SK-N-SH treated with all-trans-retinoic acid at 6 μM for 48 hours (cell line): Measurements from ENCODE around the gene TMEM14C.

ENCODE experiments used
- ATAC-seq: fragments of 200-7000 bp; cut with Tn5 transposase; 3 replicates; pipeline ENCODE4 v1.9.1; 2020; ENCODE audit warnings: mild to moderate bottlenecking, moderate library complexity
- ARNTL ChIP-seq: fragments of 450-650 bp; formaldehyde crosslinking; IDR thresholded peaks from 2 replicates; pipeline ENCODE4 v1.5.0; 2020; ENCODE audit warnings: low read depth, mild to moderate bottlenecking, moderate library complexity, borderline replicate concordance
- BACH2 ChIP-seq: fragments of 250-450 bp; sonication (Bioruptor Pico); IDR thresholded peaks from 2 replicates; pipeline ENCODE4 v1.9.0; 2021; ENCODE audit warnings: mild to moderate bottlenecking, borderline replicate concordance
- CREB5 ChIP-seq: fragments of 250-450 bp; sonication (Bioruptor Pico); IDR thresholded peaks from 2 replicates; pipeline ENCODE4 v1.5.1; 2020; ENCODE audit warnings: low read depth, mild to moderate bottlenecking, moderate library complexity
- CSDC2 ChIP-seq: fragments of 250-450 bp; sonication (Bioruptor Pico); IDR thresholded peaks from 2 replicates; pipeline ENCODE4 v1.5.0; 2020; ENCODE audit warnings: mild to moderate bottlenecking, moderate library complexity
- CSRNP3 ChIP-seq: fragments of 250-450 bp; sonication (Bioruptor Pico); IDR thresholded peaks from 2 replicates; pipeline ENCODE4 v1.5.1; 2021; ENCODE audit warnings: mild to moderate bottlenecking, moderate library complexity
- ESRRG ChIP-seq: fragments of 250-450 bp; sonication (Bioruptor Pico); IDR thresholded peaks from 2 replicates; pipeline ENCODE4 v1.6.1; 2021; ENCODE audit warnings: mild to moderate bottlenecking
- GLIS3 ChIP-seq: fragments of 250-450 bp; sonication (Bioruptor Pico); IDR thresholded peaks from 2 replicates; pipeline ENCODE4 v1.5.0; 2020; ENCODE audit warnings: mild to moderate bottlenecking, moderate library complexity
- OSR1 ChIP-seq: fragments of 250-450 bp; sonication (Bioruptor Pico); IDR thresholded peaks from 2 replicates; pipeline ENCODE4 v1.8.0; 2022; ENCODE audit warnings: moderate library complexity, mild to moderate bottlenecking, inconsistent platforms
- PATZ1 ChIP-seq: fragments of 250-450 bp; sonication (Bioruptor Pico); IDR thresholded peaks from 2 replicates; pipeline ENCODE4 v1.8.0; 2020; ENCODE audit warnings: mild to moderate bottlenecking, moderate library complexity, borderline replicate concordance
- POU6F1 ChIP-seq: fragments of 250-450 bp; sonication (Bioruptor Pico); IDR thresholded peaks from 2 replicates; pipeline ENCODE4 v1.8.0; 2021; ENCODE audit warnings: low read depth, mild to moderate bottlenecking, moderate library complexity, borderline replicate concordance
- PPARA ChIP-seq: fragments of 250-450 bp; sonication (Bioruptor Pico); IDR thresholded peaks from 2 replicates; pipeline ENCODE4 v1.5.0; 2020; ENCODE audit warnings: mild to moderate bottlenecking, borderline replicate concordance
- RARB ChIP-seq: fragments of 250-450 bp; sonication (Bioruptor Pico); IDR thresholded peaks from 2 replicates; pipeline ENCODE4 v1.8.0; 2021; ENCODE audit warnings: mild to moderate bottlenecking, moderate library complexity
- SNAI2 ChIP-seq: fragments of 250-450 bp; sonication (Bioruptor Pico); IDR thresholded peaks from 2 replicates; pipeline ENCODE4 v1.5.0; 2020; ENCODE audit warnings: mild to moderate bottlenecking, moderate library complexity
- TCF4 ChIP-seq: fragments of 250-450 bp; sonication (Bioruptor Pico); IDR thresholded peaks from 2 replicates; pipeline ENCODE4 v1.8.0; 2021; ENCODE audit warnings: mild to moderate bottlenecking, moderate library complexity, borderline replicate concordance
- TSHZ2 ChIP-seq: fragments of 250-450 bp; sonication (Bioruptor Pico); IDR thresholded peaks from 2 replicates; pipeline ENCODE4 v1.5.0; 2020; ENCODE audit warnings: mild to moderate bottlenecking, moderate library complexity
- ZFP3 ChIP-seq: fragments of 250-450 bp; sonication (Bioruptor Pico); IDR thresholded peaks from 2 replicates; pipeline ENCODE4 v1.5.0; 2020; ENCODE audit warnings: mild to moderate bottlenecking, moderate library complexity
- ZFP30 ChIP-seq: fragments of 450-650 bp; formaldehyde crosslinking; IDR thresholded peaks from 2 replicates; pipeline ENCODE4 v1.5.0; 2022; ENCODE audit warnings: mild to moderate bottlenecking, moderate library complexity
- ZNF8 ChIP-seq: fragments of 450-650 bp; formaldehyde crosslinking; IDR thresholded peaks from 2 replicates; pipeline ENCODE4 v1.5.0; 2020; ENCODE audit warnings: mild to moderate bottlenecking, moderate library complexity

Gene TMEM14C

GRCh38 chr6:10681795-10682194, 41.1 kb upstream of the TMEM14C start:
- no peak for TF ChIP-seq ZFP30 (CRISPR knock-in tag)
- no peak for ATAC-seq

GRCh38 chr6:10682355-10682988, 40.4 kb upstream of the TMEM14C start:
- no peak for TF ChIP-seq PATZ1
- no peak for TF ChIP-seq TSHZ2
- no peak for TF ChIP-seq RARB (CRISPR knock-in tag)
- no peak for TF ChIP-seq ZNF8
- TF ChIP-seq OSR1 (CRISPR knock-in tag): no peak
- TF ChIP-seq TCF4: no peak
- no peak for TF ChIP-seq ARNTL (CRISPR knock-in tag)
- TF ChIP-seq ZFP30 (CRISPR knock-in tag): no peak
- no peak for ATAC-seq

GRCh38 chr6:10684618-10685017, 38.3 kb upstream of the TMEM14C start:
- ATAC-seq: no peak
- TF ChIP-seq ESRRG (CRISPR knock-in tag): no peak
- no peak for TF ChIP-seq PPARA (CRISPR knock-in tag)
- TF ChIP-seq GLIS3: no peak
- TF ChIP-seq CSRNP3 (CRISPR knock-in tag): no peak
- no peak for TF ChIP-seq RARB (CRISPR knock-in tag)
- TF ChIP-seq ZFP3: no peak
- TF ChIP-seq ZFP30 (CRISPR knock-in tag): no peak
- no peak for TF ChIP-seq POU6F1 (CRISPR knock-in tag)
- no peak for TF ChIP-seq PATZ1
- TF ChIP-seq TSHZ2: no peak
- no peak for TF ChIP-seq CSDC2 (CRISPR knock-in tag)
- TF ChIP-seq CREB5 (CRISPR knock-in tag): no peak
- TF ChIP-seq ARNTL (CRISPR knock-in tag): no peak
- TF ChIP-seq OSR1 (CRISPR knock-in tag): no peak
- TF ChIP-seq BACH2: no peak
- no peak for TF ChIP-seq SNAI2 (CRISPR knock-in tag)
- no peak for TF ChIP-seq ZNF8
- no peak for TF ChIP-seq TCF4
